A673 (cell line): Measurements from ENCODE around the gene CNGA4.

Source experiments
- CTCF ChIP-seq: fragments of 300-800, 200-600 bp; sonication (generic); conservative IDR thresholded peaks from 2 replicates; pipeline ENCODE4 v1.5.1; 2017; ENCODE audit warnings: low read depth, mild to moderate bottlenecking, antibody characterized with exemption, low read length, moderate library complexity, mixed read lengths
- EZH2 ChIP-seq: fragments of 200-600 bp; sonication (generic); IDR thresholded peaks from 2 replicates; pipeline ENCODE4 v1.6.1; 2017; ENCODE audit warnings: borderline replicate concordance, low read depth, mild to moderate bottlenecking, mixed read lengths, antibody characterized with exemption, low read length; ENCODE audit not compliant: poor library complexity, severe bottlenecking

GRCh38 chr11:6217722-6218121, 21.2 kb upstream of the CNGA4 start:
- TF ChIP-seq CTCF (no peak), EZH2 (no peak)
